Panc1 (cell line): ENCODE data around the gene SLC7A6. TPM values are rescaled to one million over a fixed set of nuclear protein-coding genes. Genes with fewer than 3 reads are reported as not detected.

ENCODE experiments used
- ATAC-seq: fragments of 200-7000 bp; cut with Tn5 transposase; 2 replicates; pipeline ENCODE4 v1.9.1; 2020; ENCODE audit warnings: mild to moderate bottlenecking, moderate library complexity
- BruUV-seq: library from RNA; stranded (reverse); fragments of 400-500 nt; replicated peaks from 2 replicates; lab custom pipeline; 2021; lab: Mats Ljungman, UMichigan
- CTCF ChIA-PET: fragments of 300-600 bp; sonication (Branson Sonifier 250); formaldehyde crosslinking; loops from one replicate; lab custom pipeline; 2022; ENCODE audit warnings: antibody characterized with exemption; lab: Charles Lee
- POLR2A ChIA-PET: fragments of 300-600 bp; sonication (Branson Sonifier 250); formaldehyde crosslinking; loops from one replicate; lab custom pipeline; 2022; ENCODE audit warnings: antibody characterized with exemption; lab: Charles Lee
- DNase-seq: peaks from one replicate; pipeline ENCODE4 v3.0.0-alpha.2; 2010; ENCODE audit warnings: low read depth, low spot score
- H3K27ac ChIP-seq: 2 replicates; pipeline ENCODE4 v1.5.1; 2011; ENCODE audit warnings: mild to moderate bottlenecking, low read length, inconsistent platforms
- H3K27me3 ChIP-seq: fragments of 200-500 bp; sonication (Bioruptor generic); 2 replicates; pipeline ENCODE4 v1.6.0; 2014; ENCODE audit warnings: low read length, inconsistent platforms; ENCODE audit not compliant: control insufficient read depth, insufficient read depth
- H3K36me3 ChIP-seq: fragments of 200-500 bp; sonication (Bioruptor generic); 2 replicates; pipeline ENCODE4 v1.5.1; 2014; ENCODE audit warnings: inconsistent platforms, mild to moderate bottlenecking, low read length, moderate library complexity; ENCODE audit not compliant: control insufficient read depth, insufficient read depth
- H3K4me1 ChIP-seq: 2 replicates; pipeline ENCODE4 v1.5.1; 2011; ENCODE audit warnings: inconsistent platforms, mild to moderate bottlenecking, low read length, moderate library complexity; ENCODE audit not compliant: control insufficient read depth, insufficient read depth
- H3K4me3 ChIP-seq, 2 experiments: 2 replicates each; pipeline ENCODE4 v1.5.1; 2011 to 2012; ENCODE audit warnings: low read depth in 2 of 2, low read length in 2 of 2, mild to moderate bottlenecking in 2 of 2, inconsistent platforms in 1 of 2, moderate library complexity in 1 of 2
- H3K9me3 ChIP-seq: fragments of 200-500 bp; sonication (Bioruptor generic); 2 replicates; pipeline ENCODE4 v1.5.1; 2014; ENCODE audit warnings: low read depth, mild to moderate bottlenecking, inconsistent platforms, low read length, moderate library complexity; ENCODE audit not compliant: control insufficient read depth, insufficient read depth
- CTCF ChIP-seq: fragments of 450-650 bp; IDR thresholded peaks from 2 replicates; pipeline ENCODE4 v1.5.1; 2017; ENCODE audit warnings: mild to moderate bottlenecking
- POLR2AphosphoS5 ChIP-seq: IDR thresholded peaks from 2 replicates; pipeline ENCODE4 v1.6.1; 2012; ENCODE audit warnings: mild to moderate bottlenecking, low read depth, low read length, moderate library complexity
- SIN3A ChIP-seq: IDR thresholded peaks from 2 replicates; pipeline ENCODE4 v1.6.1; 2012; ENCODE audit warnings: low read depth, mild to moderate bottlenecking, low read length, moderate library complexity, borderline replicate concordance; ENCODE audit not compliant: insufficient read depth
- TCF7L2 ChIP-seq: IDR thresholded peaks from 2 replicates; pipeline ENCODE4 v1.6.1; 2011; ENCODE audit warnings: mild to moderate bottlenecking, low read depth, low read length, inconsistent platforms
- in situ Hi-C: cut with HindIII; loops from 2 replicates; pipeline ENCODE4 v1.10.0; 2016; ENCODE audit warnings: low sequenced_read_pairs, low pct_unique_long_range_greater_than_20kb
- intact Hi-C: fragments of 100-400 bp; cut with micrococcal nuclease; formaldehyde crosslinking; loops from one replicate; pipeline ENCODE4 v1.10.0; 2022; ENCODE audit not compliant: unreplicated experiment
- total RNA-seq: library from RNA; stranded (reverse); gene quantifications from one replicate; pipeline ENCODE4 v1.2.1, GENCODE V29; 2021; ENCODE audit not compliant: unreplicated experiment
- TF ChIP-seq, protein P1 (sequence below), 2 experiments: IDR thresholded peaks; 2 replicates each; pipeline ENCODE4 v1.6.1; 2011 to 2012; ENCODE audit warnings: low read depth in 2 of 2, control low read depth in 1 of 2, low read length in 1 of 2, mild to moderate bottlenecking in 1 of 2, moderate library complexity in 1 of 2; ENCODE audit not compliant: insufficient read depth in 1 of 2

Gene SLC7A6
- total RNA-seq, 1 experiment from 2014 or later, result 58.9 TPM

GRCh38 chr16:68242085-68242484, 22.2 kb upstream of the SLC7A6 start:
- Histone ChIP-seq H3K27ac (no peak overlapping the region), H3K36me3 (no peaks in the 10 kb centered on the region), H3K9me3 (no peaks in the 10 kb centered on the region), H3K27me3 (no peaks in the 10 kb centered on the region), H3K4me3 (no peak overlapping the region), H3K4me1 (peaks cover 9% of the 10 kb centered on the region)
- intact Hi-C loops (loop anchor here (5.0 kb wide), 1 partner anchor 85 kb away; no protein-coding TSS in a partner anchor), in situ Hi-C loops (no loop called here)
- no peak for DNase-seq
- CTCF ChIA-PET, result no interaction called here
- no peak for ATAC-seq
- TF ChIP-seq CTCF, result no peak
- TF ChIP-seq SIN3A, result no peak
- TF ChIP-seq, protein P1, sequence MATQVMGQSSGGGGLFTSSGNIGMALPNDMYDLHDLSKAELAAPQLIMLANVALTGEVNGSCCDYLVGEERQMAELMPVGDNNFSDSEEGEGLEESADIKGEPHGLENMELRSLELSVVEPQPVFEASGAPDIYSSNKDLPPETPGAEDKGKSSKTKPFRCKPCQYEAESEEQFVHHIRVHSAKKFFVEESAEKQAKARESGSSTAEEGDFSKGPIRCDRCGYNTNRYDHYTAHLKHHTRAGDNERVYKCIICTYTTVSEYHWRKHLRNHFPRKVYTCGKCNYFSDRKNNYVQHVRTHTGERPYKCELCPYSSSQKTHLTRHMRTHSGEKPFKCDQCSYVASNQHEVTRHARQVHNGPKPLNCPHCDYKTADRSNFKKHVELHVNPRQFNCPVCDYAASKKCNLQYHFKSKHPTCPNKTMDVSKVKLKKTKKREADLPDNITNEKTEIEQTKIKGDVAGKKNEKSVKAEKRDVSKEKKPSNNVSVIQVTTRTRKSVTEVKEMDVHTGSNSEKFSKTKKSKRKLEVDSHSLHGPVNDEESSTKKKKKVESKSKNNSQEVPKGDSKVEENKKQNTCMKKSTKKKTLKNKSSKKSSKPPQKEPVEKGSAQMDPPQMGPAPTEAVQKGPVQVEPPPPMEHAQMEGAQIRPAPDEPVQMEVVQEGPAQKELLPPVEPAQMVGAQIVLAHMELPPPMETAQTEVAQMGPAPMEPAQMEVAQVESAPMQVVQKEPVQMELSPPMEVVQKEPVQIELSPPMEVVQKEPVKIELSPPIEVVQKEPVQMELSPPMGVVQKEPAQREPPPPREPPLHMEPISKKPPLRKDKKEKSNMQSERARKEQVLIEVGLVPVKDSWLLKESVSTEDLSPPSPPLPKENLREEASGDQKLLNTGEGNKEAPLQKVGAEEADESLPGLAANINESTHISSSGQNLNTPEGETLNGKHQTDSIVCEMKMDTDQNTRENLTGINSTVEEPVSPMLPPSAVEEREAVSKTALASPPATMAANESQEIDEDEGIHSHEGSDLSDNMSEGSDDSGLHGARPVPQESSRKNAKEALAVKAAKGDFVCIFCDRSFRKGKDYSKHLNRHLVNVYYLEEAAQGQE (IDR thresholded peaks at IDR 0.05; ENCODE audit: insufficient read depth in 1 of 2, low read depth in 2 of 2, low read length in 1 of 2), result no peak
- TF ChIP-seq POLR2AphosphoS5, result no peak
- TF ChIP-seq TCF7L2, result no peak
- no TSS peak for BruUV-seq
- POLR2A ChIA-PET, result interaction anchor here (0.6 kb wide), 1 partner anchor 14 kb away, joined by 3 read pairs; no protein-coding TSS in a partner anchor

DNA sequence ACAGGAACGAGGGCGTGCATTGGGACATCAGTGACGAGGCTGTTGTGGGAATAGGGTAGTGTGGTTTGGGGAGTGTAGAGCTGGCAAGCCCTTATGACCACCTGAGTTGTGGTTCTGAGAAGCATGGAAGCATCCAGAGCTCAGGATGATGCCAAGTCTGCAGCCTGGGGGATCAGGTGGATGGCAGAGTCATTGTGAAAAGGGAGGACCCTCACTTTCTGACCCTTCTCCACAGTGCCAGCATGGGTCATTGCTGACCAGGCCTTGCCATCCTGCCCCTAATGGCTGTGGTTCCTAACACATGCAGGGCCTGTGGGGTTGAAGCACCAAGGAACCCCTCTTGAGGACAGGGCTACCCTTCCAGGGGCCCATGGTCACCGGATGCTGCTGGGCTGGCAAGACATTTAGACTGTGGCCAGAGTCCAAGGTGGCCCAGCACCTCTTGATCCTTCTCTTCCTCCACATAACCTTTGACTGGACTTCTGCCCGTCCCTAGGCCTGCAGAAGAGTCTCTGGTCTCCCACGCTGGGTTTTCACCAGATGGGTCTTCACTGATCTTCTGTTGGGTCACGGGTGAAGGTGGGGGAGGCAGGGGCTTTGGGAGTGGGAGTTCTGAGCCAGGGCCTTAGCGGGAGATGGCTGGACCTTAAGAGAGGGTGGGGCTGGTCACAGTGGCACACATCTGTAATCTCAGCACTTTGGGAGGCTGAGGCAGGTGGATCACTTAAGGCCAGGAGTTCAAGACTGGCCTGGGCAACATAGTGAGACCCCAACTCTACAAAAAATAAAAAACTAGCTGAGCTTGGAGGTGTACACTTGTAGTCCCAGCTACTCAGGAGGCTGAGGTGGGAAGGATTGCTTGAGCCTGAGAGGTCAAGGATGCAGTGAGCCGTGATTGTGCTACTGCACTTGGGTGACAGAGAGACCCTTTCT, 21.1 kb upstream of the SLC7A6 start:
- intact Hi-C loops, result loop anchor here (5.0 kb wide), 1 partner anchor 84 kb away; no protein-coding TSS in a partner anchor
- TF ChIP-seq TCF7L2 (no peak), SIN3A (no peak), POLR2AphosphoS5 (no peak), CTCF (no peak)
- TF ChIP-seq, protein P1 (IDR thresholded peaks at IDR 0.05; ENCODE audit: insufficient read depth in 1 of 2, low read depth in 2 of 2, low read length in 1 of 2), result no peak
- Histone ChIP-seq H3K27ac (no peak overlapping the region), H3K4me3 (no peak overlapping the region), H3K4me1 (peaks cover 9% of the 10 kb centered on the region), H3K27me3 (no peaks in the 10 kb centered on the region), H3K36me3 (no peaks in the 10 kb centered on the region), H3K9me3 (no peaks in the 10 kb centered on the region)
- DNase-seq (no peak), ATAC-seq (no peak)
- CTCF ChIA-PET, result interaction anchor here (0.6 kb wide), 1 partner anchor 335 kb away, joined by 8 read pairs; no protein-coding TSS in a partner anchor
- BruUV-seq, result no TSS peak
- in situ Hi-C loops, result no loop called here
- POLR2A ChIA-PET, result no interaction called here
